Smooth muscle cell (in vitro differentiated cells): ENCODE data around the gene ING5. TPM values are rescaled to one million over a fixed set of nuclear protein-coding genes. Genes with fewer than 3 reads are reported as not detected.
"Not testable (repeated sequence)": the region's sequence is repeated elsewhere in the genome, so short reads cannot be mapped to it uniquely, and the experiment has no call there.

Experiments used
- DNase-seq: peaks from one replicate; lab custom pipeline; 2025; ENCODE audit not compliant: unreplicated experiment; lab: John Stamatoyannopoulos, UW
- H2AFZ ChIP-seq: fragments of 200-600 bp; sonication (generic); 2 replicates; pipeline ENCODE4 v1.6.0; 2016; ENCODE audit warnings: antibody characterized with exemption, low read depth, mild to moderate bottlenecking
- H3F3A ChIP-seq: fragments of 200-600 bp; sonication (generic); 2 replicates; pipeline ENCODE4 v1.6.0; 2017; ENCODE audit warnings: antibody characterized with exemption, low read depth
- H3K27ac ChIP-seq: fragments of 200-600 bp; sonication (generic); 2 replicates; pipeline ENCODE4 v1.5.1; 2016; ENCODE audit warnings: low read depth, mild to moderate bottlenecking
- H3K27me3 ChIP-seq: fragments of 200-600 bp; sonication (generic); 2 replicates; pipeline ENCODE4 v1.6.1; 2016; ENCODE audit warnings: low read depth, mild to moderate bottlenecking
- H3K36me3 ChIP-seq: fragments of 200-600 bp; sonication (generic); 2 replicates; pipeline ENCODE4 v1.5.1; 2016; ENCODE audit warnings: low read depth
- H3K4me1 ChIP-seq: fragments of 200-600 bp; sonication (generic); 2 replicates; pipeline ENCODE4 v1.5.1; 2016; ENCODE audit warnings: low read depth
- H3K4me2 ChIP-seq: fragments of 200-600 bp; sonication (generic); 2 replicates; pipeline ENCODE4 v1.6.0; 2016; ENCODE audit warnings: mild to moderate bottlenecking
- H3K4me3 ChIP-seq: fragments of 200-600 bp; sonication (generic); 2 replicates; pipeline ENCODE4 v1.5.1; 2016; ENCODE audit warnings: mild to moderate bottlenecking
- H3K79me2 ChIP-seq: fragments of 200-600 bp; sonication (generic); 2 replicates; pipeline ENCODE4 v1.6.0; 2016; ENCODE audit warnings: low read depth, mild to moderate bottlenecking
- H3K9ac ChIP-seq: fragments of 200-600 bp; sonication (generic); 2 replicates; pipeline ENCODE4 v1.6.0; 2016; ENCODE audit warnings: low read depth
- H3K9me3 ChIP-seq: fragments of 200-600 bp; sonication (generic); replicated peaks from 2 replicates; pipeline ENCODE4 v1.5.1; 2016; ENCODE audit warnings: low read depth
- H4K20me1 ChIP-seq: fragments of 200-600 bp; sonication (generic); 2 replicates; pipeline ENCODE4 v1.6.0; 2016; ENCODE audit warnings: low read depth
- CTCF ChIP-seq: fragments of 200-600 bp; sonication (generic); IDR thresholded peaks from 2 replicates; pipeline ENCODE4 v1.5.1; 2017; ENCODE audit warnings: borderline replicate concordance, mild to moderate bottlenecking, antibody characterized with exemption; ENCODE audit not compliant: insufficient read depth, poor library complexity, severe bottlenecking
- WGBS: methylation state at CpG from one replicate; pipeline ENCODE4 v1.1.7; 2016; ENCODE audit warnings: low lambda C conversion rate; 5-methylcytosine and 5-hydroxymethylcytosine counted together
- polyA plus RNA-seq: library from polyadenylated mRNA; unstranded; fragments of >200 nt; fragmentation: Nextera tagmentation; extraction: Ambion mirVana; gene quantifications from 2 replicates; pipeline ENCODE4 v1.2.1, GENCODE V29; 2016
- total RNA-seq: library from RNA; depleted of rRNA; stranded (reverse); fragments of >200 nt; gene quantifications from 2 replicates; pipeline ENCODE4 v1.2.3, GENCODE V29; 2014

ING5 gene
- total and polyA plus RNA-seq, 2 experiments from 2014 or later: 6.7 to 10.6 TPM

- H2AFZ ChIP-seq: no peak overlapping the region
- H3K36me3 ChIP-seq: no peaks in the 10 kb centered on the region
- H3K9me3 ChIP-seq: no peaks in the 10 kb centered on the region
- H3K9ac ChIP-seq: no peak overlapping the region
- H3K27me3 ChIP-seq: no peaks in the 10 kb centered on the region
- no peaks in the 10 kb centered on the region for H3K79me2 ChIP-seq
- no peak overlapping the region for H3K27ac ChIP-seq
- WGBS: 97% methylated on average over 20 of the region's 20 CpGs
- no peak for TF ChIP-seq CTCF
- no peak overlapping the region for H3K4me2 ChIP-seq
- no peak overlapping the region for H3K4me3 ChIP-seq
- H3K4me1 ChIP-seq: no peaks in the 10 kb centered on the region
- H4K20me1 ChIP-seq: no peaks in the 10 kb centered on the region
- H3F3A ChIP-seq: no peaks in the 10 kb centered on the region
- no peak for DNase-seq
These were observed 52.2 kb downstream of the ING5 start for GRCh38 chr2:241754042-241754441.

- H3K4me3 ChIP-seq: no peak overlapping the region
- H3K27ac ChIP-seq: no peak overlapping the region
- no peaks in the 10 kb centered on the region for H3K4me1 ChIP-seq
- H3K27me3 ChIP-seq: no peaks in the 10 kb centered on the region
- TF ChIP-seq CTCF: no peak
- no peaks in the 10 kb centered on the region for H4K20me1 ChIP-seq
- no peaks in the 10 kb centered on the region for H3K9me3 ChIP-seq
- no peak overlapping the region for H2AFZ ChIP-seq
- 98% methylated on average over 13 of the region's 18 CpGs for WGBS
- DNase-seq: no peak
- H3F3A ChIP-seq: no peaks in the 10 kb centered on the region
- no peaks in the 10 kb centered on the region for H3K79me2 ChIP-seq
- H3K36me3 ChIP-seq: no peaks in the 10 kb centered on the region
- H3K4me2 ChIP-seq: no peak overlapping the region
- H3K9ac ChIP-seq: no peak overlapping the region
These were observed 53.3 kb downstream of the ING5 start for GRCh38 chr2:241755166-241755565.

DNA sequence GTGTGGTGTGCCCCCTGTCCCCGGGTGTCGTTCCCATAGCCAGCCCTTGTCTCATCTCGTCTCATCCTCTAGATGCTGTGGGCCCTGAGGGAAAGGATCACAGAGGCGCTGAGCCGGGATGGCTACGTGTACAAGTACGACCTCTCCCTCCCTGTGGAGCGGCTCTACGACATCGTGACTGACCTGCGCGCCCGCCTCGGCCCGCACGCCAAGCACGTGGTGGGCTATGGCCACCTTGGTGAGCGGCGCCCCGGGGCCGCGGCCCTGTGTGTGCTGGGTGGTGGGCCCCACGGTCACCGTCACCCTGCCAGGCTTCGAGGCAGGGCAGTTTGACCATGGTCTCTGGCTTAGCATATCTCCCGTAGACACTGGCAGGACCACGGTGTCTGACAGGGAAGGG lies 53.9 kb downstream of the ING5 start:
- no peak for TF ChIP-seq CTCF
- no peaks in the 10 kb centered on the region for H4K20me1 ChIP-seq
- H3K9me3 ChIP-seq: no peaks in the 10 kb centered on the region
- H3F3A ChIP-seq: no peaks in the 10 kb centered on the region
- DNase-seq: no peak
- H3K4me3 ChIP-seq: no peak overlapping the region
- H3K9ac ChIP-seq: no peak overlapping the region
- no peaks in the 10 kb centered on the region for H3K36me3 ChIP-seq
- H3K79me2 ChIP-seq: no peaks in the 10 kb centered on the region
- no peaks in the 10 kb centered on the region for H3K27me3 ChIP-seq
- no peak overlapping the region for H3K4me2 ChIP-seq
- 96% methylated on average over 27 of the region's 27 CpGs for WGBS
- H3K4me1 ChIP-seq: no peaks in the 10 kb centered on the region
- H2AFZ ChIP-seq: no peak overlapping the region
- no peak overlapping the region for H3K27ac ChIP-seq

- TF ChIP-seq CTCF: no peak
- WGBS: 79% methylated on average over 20 of the region's 20 CpGs
- Histone ChIP-seq H3K27me3 (no peaks in the 10 kb centered on the region), H4K20me1 (peaks cover 4% of the 10 kb centered on the region), H3F3A (no peaks in the 10 kb centered on the region), H3K79me2 (no peaks in the 10 kb centered on the region), H3K36me3 (no peaks in the 10 kb centered on the region), H3K4me2 (no peak overlapping the region), H3K4me3 (no peak overlapping the region), H2AFZ (no peak overlapping the region), H3K27ac (no peak overlapping the region), H3K9ac (no peak overlapping the region), H3K4me1 (no peaks in the 10 kb centered on the region), H3K9me3 (no peaks in the 10 kb centered on the region)
- DNase-seq: no peak
These were observed 57.4 kb downstream of the ING5 start for GRCh38 chr2:241759067-241759807.

GRCh38 chr2:241759893-241760292 lies 58.1 kb downstream of the ING5 start:
- H3K9ac ChIP-seq, H3F3A ChIP-seq, H3K27ac ChIP-seq, H4K20me1 ChIP-seq, H3K79me2 ChIP-seq, H3K27me3 ChIP-seq, H3K9me3 ChIP-seq, H2AFZ ChIP-seq, H3K4me1 ChIP-seq, DNase-seq, H3K4me3 ChIP-seq, H3K4me2 ChIP-seq, H3K36me3 ChIP-seq: not testable (repeated sequence)
- WGBS: 93% methylated on average over 13 of the region's 16 CpGs
